DND-41 (cell line): Measurements from ENCODE around the gene ZRANB3.

ENCODE experiments used
- EZH2 ChIP-seq: IDR thresholded peaks from 3 replicates; pipeline ENCODE4 v1.6.1; 2012; ENCODE audit warnings: borderline replicate concordance, low read depth, mild to moderate bottlenecking, moderate library complexity, low read length, inconsistent platforms; ENCODE audit not compliant: severe bottlenecking
- TF ChIP-seq, protein P1 (sequence below): IDR thresholded peaks from 2 replicates; pipeline ENCODE4 v1.5.1; 2012; ENCODE audit warnings: borderline replicate concordance, low read length, moderate library complexity, mild to moderate bottlenecking; ENCODE audit not compliant: poor library complexity, severe bottlenecking; ENCODE audit errors: extremely low read depth

- TF ChIP-seq, protein P1, sequence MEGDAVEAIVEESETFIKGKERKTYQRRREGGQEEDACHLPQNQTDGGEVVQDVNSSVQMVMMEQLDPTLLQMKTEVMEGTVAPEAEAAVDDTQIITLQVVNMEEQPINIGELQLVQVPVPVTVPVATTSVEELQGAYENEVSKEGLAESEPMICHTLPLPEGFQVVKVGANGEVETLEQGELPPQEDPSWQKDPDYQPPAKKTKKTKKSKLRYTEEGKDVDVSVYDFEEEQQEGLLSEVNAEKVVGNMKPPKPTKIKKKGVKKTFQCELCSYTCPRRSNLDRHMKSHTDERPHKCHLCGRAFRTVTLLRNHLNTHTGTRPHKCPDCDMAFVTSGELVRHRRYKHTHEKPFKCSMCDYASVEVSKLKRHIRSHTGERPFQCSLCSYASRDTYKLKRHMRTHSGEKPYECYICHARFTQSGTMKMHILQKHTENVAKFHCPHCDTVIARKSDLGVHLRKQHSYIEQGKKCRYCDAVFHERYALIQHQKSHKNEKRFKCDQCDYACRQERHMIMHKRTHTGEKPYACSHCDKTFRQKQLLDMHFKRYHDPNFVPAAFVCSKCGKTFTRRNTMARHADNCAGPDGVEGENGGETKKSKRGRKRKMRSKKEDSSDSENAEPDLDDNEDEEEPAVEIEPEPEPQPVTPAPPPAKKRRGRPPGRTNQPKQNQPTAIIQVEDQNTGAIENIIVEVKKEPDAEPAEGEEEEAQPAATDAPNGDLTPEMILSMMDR, result no peak
- TF ChIP-seq EZH2, result no peak
These were observed 332.5 kb downstream of the ZRANB3 start for GRCh38 chr2:135198481-135198880.
